ENCODE measurements around the gene PRKCA.

The PRKCA gene

GRCh38 chr17:66625311-66625767 lies 322.9 kb downstream of the PRKCA start:
- TF ChIP-seq FOXP2 (optimal IDR thresholded peaks at IDR 0.05; ENCODE audit: borderline replicate concordance, extremely low read depth, extremely low read length, insufficient read depth) = no peak
- no peak for TF ChIP-seq POLR2AphosphoS5 (IDR thresholded peaks at IDR 0.05; ENCODE audit: low read depth, low read length)
- no peak for TF ChIP-seq REST (IDR thresholded peaks at IDR 0.05; ENCODE audit: insufficient read depth in 1 of 2, low read depth in 2 of 2, low read length in 2 of 2)
- no peak for TF ChIP-seq TAF1 (IDR thresholded peaks at IDR 0.05; ENCODE audit: borderline replicate concordance, insufficient read depth, low read length)
- no peak for TF ChIP-seq SIN3A (IDR thresholded peaks at IDR 0.05; ENCODE audit: borderline replicate concordance, insufficient read depth, low read length)

- TF ChIP-seq SIN3A (IDR thresholded peaks at IDR 0.05; ENCODE audit: borderline replicate concordance, insufficient read depth, low read length) (no peak), REST (IDR thresholded peaks at IDR 0.05; ENCODE audit: insufficient read depth in 1 of 2, low read depth in 2 of 2, low read length in 2 of 2) (no peak), FOXP2 (optimal IDR thresholded peaks at IDR 0.05; ENCODE audit: borderline replicate concordance, extremely low read depth, extremely low read length, insufficient read depth) (no peak), POLR2AphosphoS5 (IDR thresholded peaks at IDR 0.05; ENCODE audit: low read depth, low read length) (no peak), TAF1 (IDR thresholded peaks at IDR 0.05; ENCODE audit: borderline replicate concordance, insufficient read depth, low read length) (no peak)
Measured at GRCh38 chr17:66627985-66628384, 325.6 kb downstream of the PRKCA start.

GRCh38 chr17:66629762-66630161 lies 327.3 kb downstream of the PRKCA start:
- TF ChIP-seq POLR2AphosphoS5 (IDR thresholded peaks at IDR 0.05; ENCODE audit: low read depth, low read length) = no peak
- TF ChIP-seq REST (IDR thresholded peaks at IDR 0.05; ENCODE audit: insufficient read depth in 1 of 2, low read depth in 2 of 2, low read length in 2 of 2) = no peak
- TF ChIP-seq FOXP2 (optimal IDR thresholded peaks at IDR 0.05; ENCODE audit: borderline replicate concordance, extremely low read depth, extremely low read length, insufficient read depth) = no peak

- TF ChIP-seq REST (IDR thresholded peaks at IDR 0.05; ENCODE audit: insufficient read depth in 1 of 2, low read depth in 2 of 2, low read length in 2 of 2) (no peak), POLR2AphosphoS5 (IDR thresholded peaks at IDR 0.05; ENCODE audit: low read depth, low read length) (no peak), FOXP2 (optimal IDR thresholded peaks at IDR 0.05; ENCODE audit: borderline replicate concordance, extremely low read depth, extremely low read length, insufficient read depth) (no peak), SIN3A (IDR thresholded peaks at IDR 0.05; ENCODE audit: borderline replicate concordance, insufficient read depth, low read length) (no peak), TAF1 (IDR thresholded peaks at IDR 0.05; ENCODE audit: borderline replicate concordance, insufficient read depth, low read length) (no peak)
Measured at GRCh38 chr17:66630379-66630778, 328.0 kb downstream of the PRKCA start.
